DND-41 (cell line): ENCODE measurements around the gene KNDC1.

ENCODE experiments used
- ATAC-seq: fragments of 200-7000 bp; cut with Tn5 transposase; 3 replicates; pipeline ENCODE4 v1.9.1; 2021; ENCODE audit warnings: low read depth; ENCODE audit not compliant: insufficient read depth
- DNase-seq: peaks from one replicate; pipeline ENCODE4 v3.0.0-alpha.2; 2020
- H2AFZ ChIP-seq: 2 replicates; pipeline ENCODE4 v1.6.0; 2012; ENCODE audit warnings: low read depth, low read length
- H3K27ac ChIP-seq: 2 replicates; pipeline ENCODE4 v1.5.1; 2012; ENCODE audit warnings: low read length, inconsistent platforms
- H3K27me3 ChIP-seq: fragments of 200-600 bp; sonication (generic); 2 replicates; pipeline ENCODE4 v1.6.0; 2012; ENCODE audit warnings: low read length, mild to moderate bottlenecking, inconsistent platforms; ENCODE audit not compliant: insufficient read depth, poor library complexity
- H3K36me3 ChIP-seq: 2 replicates; pipeline ENCODE4 v1.5.1; 2012; ENCODE audit warnings: low read length, inconsistent platforms; ENCODE audit not compliant: insufficient read depth
- H3K4me1 ChIP-seq: 2 replicates; pipeline ENCODE4 v1.5.1; 2012; ENCODE audit warnings: mild to moderate bottlenecking, low read length; ENCODE audit not compliant: insufficient read depth
- H3K4me2 ChIP-seq: 2 replicates; pipeline ENCODE4 v1.6.0; 2012; ENCODE audit warnings: mild to moderate bottlenecking, moderate library complexity, low read length, inconsistent platforms; ENCODE audit not compliant: insufficient read depth
- H3K4me3 ChIP-seq, 2 experiments: fragments of 200-600 bp in 1 of 2; shearing (Covaris generic) in 1 of 2; 2 replicates each; pipeline ENCODE4 v1.5.1; 2012 to 2016; ENCODE audit warnings: inconsistent platforms in 2 of 2, low read length in 2 of 2, mild to moderate bottlenecking in 2 of 2, low read depth in 1 of 2, moderate library complexity in 1 of 2
- H3K79me2 ChIP-seq: 2 replicates; pipeline ENCODE4 v1.6.0; 2012; ENCODE audit warnings: low read length, inconsistent platforms; ENCODE audit not compliant: insufficient read depth
- H3K9ac ChIP-seq: 2 replicates; pipeline ENCODE4 v1.6.0; 2012; ENCODE audit warnings: low read depth, mild to moderate bottlenecking, inconsistent platforms, low read length, moderate library complexity
- H3K9me3 ChIP-seq: 2 replicates; pipeline ENCODE4 v1.5.1; 2012; ENCODE audit warnings: low read length, moderate library complexity, mild to moderate bottlenecking, inconsistent platforms; ENCODE audit not compliant: insufficient read depth, severe bottlenecking
- H4K20me1 ChIP-seq: 2 replicates; pipeline ENCODE4 v1.6.0; 2012; ENCODE audit warnings: low read length; ENCODE audit not compliant: insufficient read depth
- CTCF ChIP-seq: IDR thresholded peaks from 2 replicates; pipeline ENCODE4 v1.5.1; 2012; ENCODE audit warnings: borderline replicate concordance, low read length, moderate library complexity, mild to moderate bottlenecking; ENCODE audit not compliant: poor library complexity, severe bottlenecking; ENCODE audit errors: extremely low read depth
- EZH2 ChIP-seq: IDR thresholded peaks from 3 replicates; pipeline ENCODE4 v1.6.1; 2012; ENCODE audit warnings: borderline replicate concordance, low read depth, mild to moderate bottlenecking, moderate library complexity, low read length, inconsistent platforms; ENCODE audit not compliant: severe bottlenecking

Gene KNDC1

DNA sequence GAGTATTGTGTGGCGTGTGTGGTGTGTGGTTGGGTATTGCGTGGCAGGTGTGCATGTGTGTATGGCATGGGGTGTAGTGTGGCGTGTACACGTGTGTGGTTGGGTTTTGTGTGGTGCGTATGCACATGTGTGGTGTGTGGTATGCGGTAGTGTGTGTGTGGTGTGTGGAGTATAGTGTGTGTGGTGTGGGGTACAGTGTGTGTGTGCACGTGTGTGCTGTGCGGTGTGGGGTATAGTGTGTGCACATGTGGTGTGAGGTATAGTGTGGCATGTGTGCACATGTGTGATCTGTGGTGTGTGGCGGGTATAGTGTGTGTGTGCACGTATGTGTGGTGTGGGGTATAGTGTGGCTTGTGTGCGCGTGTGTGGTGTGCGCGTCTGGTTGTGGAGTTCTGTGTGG is 49.1 kb downstream of the KNDC1 start:
- Histone ChIP-seq H3K9me3 (no peaks in the 10 kb centered on the region), H3K4me3 (no peak overlapping the region), H3K79me2 (no peaks in the 10 kb centered on the region), H3K4me1 (no peaks in the 10 kb centered on the region), H3K4me2 (no peak overlapping the region), H2AFZ (no peak overlapping the region), H3K27ac (no peak overlapping the region), H4K20me1 (peaks cover 7% of the 10 kb centered on the region; the same call in 1 of the 2 replicates), H3K9ac (no peak overlapping the region), H3K36me3 (no peaks in the 10 kb centered on the region), H3K27me3 (no peaks in the 10 kb centered on the region)
- ATAC-seq, result no peak
- no peak for DNase-seq
- TF ChIP-seq CTCF, result no peak
- no peak for TF ChIP-seq EZH2

- no peak overlapping the region for H3K9ac ChIP-seq
- no peak overlapping the region for H3K4me2 ChIP-seq
- no peaks in the 10 kb centered on the region for H3K36me3 ChIP-seq
- DNase-seq (no peak), ATAC-seq (no peak)
- H3K27me3 ChIP-seq, result no peaks in the 10 kb centered on the region
- no peak for TF ChIP-seq CTCF
- TF ChIP-seq EZH2, result no peak
- H3K9me3 ChIP-seq, result no peaks in the 10 kb centered on the region
- H3K4me3 ChIP-seq, result no peak overlapping the region
- no peaks in the 10 kb centered on the region for H3K79me2 ChIP-seq
- H4K20me1 ChIP-seq, result peaks cover 7% of the 10 kb centered on the region; the same call in 1 of the 2 replicates
- H3K4me1 ChIP-seq, result no peaks in the 10 kb centered on the region
- H3K27ac ChIP-seq, result no peak overlapping the region
- H2AFZ ChIP-seq, result no peak overlapping the region
Observed at GRCh38 chr10:133209641-133210040, 49.6 kb downstream of the KNDC1 start.

DNA sequence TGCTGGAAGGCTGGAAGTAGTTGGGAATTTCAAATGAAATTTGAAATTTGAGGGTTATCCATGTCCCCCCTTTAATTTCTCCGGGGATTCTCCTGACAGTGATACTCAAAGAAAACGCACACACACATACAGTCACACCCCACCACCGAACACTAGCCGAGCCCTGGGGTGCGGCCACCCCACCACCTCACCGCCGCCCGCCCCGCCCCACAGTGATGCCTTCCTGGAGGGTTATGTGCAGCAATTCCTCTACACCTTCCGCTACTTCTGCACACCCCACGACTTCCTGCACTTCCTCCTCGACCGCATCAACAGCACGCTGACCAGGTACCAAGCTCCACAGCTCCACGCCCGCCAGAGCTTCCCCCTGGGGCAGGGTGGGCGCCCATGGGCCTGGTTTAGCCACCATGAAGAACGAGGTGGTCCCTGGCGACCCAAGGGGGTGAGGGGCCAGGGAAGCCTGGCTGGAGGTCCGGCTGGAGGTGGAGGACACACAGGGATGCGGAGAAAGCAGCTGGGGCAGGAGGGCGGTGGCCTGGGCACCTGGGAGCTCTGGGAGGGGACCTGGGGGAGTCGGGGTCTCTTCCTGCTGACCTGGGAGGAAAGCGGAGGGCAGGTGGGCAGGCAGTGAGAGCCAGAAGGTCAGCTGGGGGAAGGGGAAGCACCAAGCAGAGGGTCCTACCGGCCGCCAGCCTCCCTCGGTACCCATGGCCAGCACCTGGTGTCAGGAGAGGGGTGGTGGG is 50.5 kb downstream of the KNDC1 start:
- DNase-seq, result no peak
- no peak for ATAC-seq

More for the DNA sequence above, 50.5 kb downstream of the KNDC1 start:
- Histone ChIP-seq H3K4me2 (no peak overlapping the region), H3K27ac (no peak overlapping the region), H3K36me3 (no peaks in the 10 kb centered on the region), H3K4me3 (no peak overlapping the region), H3K27me3 (no peaks in the 10 kb centered on the region), H4K20me1 (peaks cover 7% of the 10 kb centered on the region; the same call in 1 of the 2 replicates), H3K79me2 (no peaks in the 10 kb centered on the region), H3K4me1 (no peaks in the 10 kb centered on the region), H3K9me3 (no peaks in the 10 kb centered on the region), H3K9ac (no peak overlapping the region), H2AFZ (no peak overlapping the region)
- no peak for TF ChIP-seq CTCF
